ENCODE measurements around the gene ADAM22. TPM values are rescaled to one million over a fixed set of nuclear protein-coding genes. Genes with fewer than 3 reads are reported as not detected.

Gene ADAM22
- total and polyA plus RNA-seq, 2 experiments from 2014 or later, result 2.7 to 18.7 TPM

DNA sequence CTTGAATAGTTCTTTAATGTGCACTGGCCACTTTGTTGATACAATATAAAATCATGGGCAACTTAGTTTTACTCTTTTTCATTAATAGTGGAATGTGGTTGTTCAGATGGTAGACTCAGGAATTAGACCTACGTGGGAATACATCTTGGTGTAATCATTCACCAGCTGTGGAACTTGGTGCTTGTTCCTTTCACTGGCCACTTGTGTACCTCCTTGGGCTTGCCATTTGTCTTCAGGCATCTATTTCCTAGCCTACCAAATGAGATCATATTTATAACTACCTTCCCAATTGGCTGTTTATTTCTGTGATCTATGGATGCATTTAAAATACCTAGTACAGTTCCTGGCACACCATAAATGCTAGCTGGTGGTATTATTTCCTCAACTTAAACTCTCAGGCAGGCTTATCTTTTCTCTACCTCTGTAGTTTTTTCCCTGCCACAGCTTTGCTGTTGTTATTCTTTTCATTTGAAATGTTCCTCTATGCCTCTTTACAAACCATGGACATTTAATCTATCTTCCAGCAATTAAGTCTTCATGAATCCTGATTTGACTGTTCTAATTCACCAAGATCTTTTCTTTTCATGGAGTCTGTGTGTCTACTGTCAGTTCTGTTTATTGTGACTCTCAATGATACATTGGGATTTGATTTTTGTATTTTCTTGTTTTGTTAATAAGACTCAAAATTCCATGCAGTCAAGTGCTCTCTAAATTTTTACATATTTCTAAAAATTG lies 113.0 kb downstream of the ADAM22 start (continued):
- TF ChIP-seq POLR2AphosphoS5 (IDR thresholded peaks at IDR 0.05; ENCODE audit: low read depth), result no peak
- TF ChIP-seq, protein P1, sequence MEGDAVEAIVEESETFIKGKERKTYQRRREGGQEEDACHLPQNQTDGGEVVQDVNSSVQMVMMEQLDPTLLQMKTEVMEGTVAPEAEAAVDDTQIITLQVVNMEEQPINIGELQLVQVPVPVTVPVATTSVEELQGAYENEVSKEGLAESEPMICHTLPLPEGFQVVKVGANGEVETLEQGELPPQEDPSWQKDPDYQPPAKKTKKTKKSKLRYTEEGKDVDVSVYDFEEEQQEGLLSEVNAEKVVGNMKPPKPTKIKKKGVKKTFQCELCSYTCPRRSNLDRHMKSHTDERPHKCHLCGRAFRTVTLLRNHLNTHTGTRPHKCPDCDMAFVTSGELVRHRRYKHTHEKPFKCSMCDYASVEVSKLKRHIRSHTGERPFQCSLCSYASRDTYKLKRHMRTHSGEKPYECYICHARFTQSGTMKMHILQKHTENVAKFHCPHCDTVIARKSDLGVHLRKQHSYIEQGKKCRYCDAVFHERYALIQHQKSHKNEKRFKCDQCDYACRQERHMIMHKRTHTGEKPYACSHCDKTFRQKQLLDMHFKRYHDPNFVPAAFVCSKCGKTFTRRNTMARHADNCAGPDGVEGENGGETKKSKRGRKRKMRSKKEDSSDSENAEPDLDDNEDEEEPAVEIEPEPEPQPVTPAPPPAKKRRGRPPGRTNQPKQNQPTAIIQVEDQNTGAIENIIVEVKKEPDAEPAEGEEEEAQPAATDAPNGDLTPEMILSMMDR (conservative IDR thresholded peaks at IDR 0.05; ENCODE audit: low read depth in 2 of 2), result no peak

GRCh38 chr7:88057655-88058054 lies 123.6 kb downstream of the ADAM22 start:
- Histone ChIP-seq H3K79me2 (replicated peaks; ENCODE audit: insufficient read depth) (no peaks in the 10 kb centered on the region), H3K4me3 (no peak overlapping the region), H3K36me3 (ENCODE audit: insufficient read depth) (no peaks in the 10 kb centered on the region), H3K4me1 (ENCODE audit: insufficient read depth) (no peaks in the 10 kb centered on the region), H4K20me1 (replicated peaks; ENCODE audit: insufficient read depth) (no peaks in the 10 kb centered on the region), H3K4me2 (no peak overlapping the region), H2AFZ (no peak overlapping the region), H3F3A (replicated peaks; ENCODE audit: low read depth) (no peaks in the 10 kb centered on the region), H3K9me2 (ENCODE audit: insufficient read depth) (no peaks in the 10 kb centered on the region), H3K27ac (ENCODE audit: low read depth) (no peak overlapping the region), H3K27me3 (ENCODE audit: insufficient read depth) (no peaks in the 10 kb centered on the region)
- no peaks in the 10 kb centered on the region for H3K9me3 Mint-ChIP-seq
- H3K27me3 Mint-ChIP-seq (ENCODE audit: insufficient read depth, low read depth, poor library complexity), result no peaks in the 10 kb centered on the region
- ATAC-seq (no peak), DNase-seq (ENCODE audit: low spot score) (no peak)
- H3K27ac Mint-ChIP-seq, result no peak overlapping the region
- no peak overlapping the region for H3K4me3 Mint-ChIP-seq
- H3K4me1 Mint-ChIP-seq, result no peaks in the 10 kb centered on the region
- H3K36me3 Mint-ChIP-seq (ENCODE audit: low read depth), result peaks cover 2% of the 10 kb centered on the region; the same call in 2 of the 3 replicates
- no peak for TF ChIP-seq CREB1 (CRISPR knock-in tag; IDR thresholded peaks at IDR 0.05; ENCODE audit: low read depth)
- TF ChIP-seq EZH2 (IDR thresholded peaks at IDR 0.05; ENCODE audit: low read depth, unreplicated experiment), result no peak
- TF ChIP-seq ZNF331 (CRISPR knock-in tag; IDR thresholded peaks at IDR 0.05; ENCODE audit: low read depth), result no peak
- TF ChIP-seq EZH2phosphoT487 (IDR thresholded peaks at IDR 0.05; ENCODE audit: unreplicated experiment), result no peak
- TF ChIP-seq STAT1 (IDR thresholded peaks at IDR 0.05; ENCODE audit: unreplicated experiment), result no peak
- TF ChIP-seq POLR2AphosphoS5 (IDR thresholded peaks at IDR 0.05; ENCODE audit: low read depth), result no peak
- TF ChIP-seq, protein P2, sequence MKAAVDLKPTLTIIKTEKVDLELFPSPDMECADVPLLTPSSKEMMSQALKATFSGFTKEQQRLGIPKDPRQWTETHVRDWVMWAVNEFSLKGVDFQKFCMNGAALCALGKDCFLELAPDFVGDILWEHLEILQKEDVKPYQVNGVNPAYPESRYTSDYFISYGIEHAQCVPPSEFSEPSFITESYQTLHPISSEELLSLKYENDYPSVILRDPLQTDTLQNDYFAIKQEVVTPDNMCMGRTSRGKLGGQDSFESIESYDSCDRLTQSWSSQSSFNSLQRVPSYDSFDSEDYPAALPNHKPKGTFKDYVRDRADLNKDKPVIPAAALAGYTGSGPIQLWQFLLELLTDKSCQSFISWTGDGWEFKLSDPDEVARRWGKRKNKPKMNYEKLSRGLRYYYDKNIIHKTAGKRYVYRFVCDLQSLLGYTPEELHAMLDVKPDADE (IDR thresholded peaks at IDR 0.05), result no peak
- no peak for TF ChIP-seq JUNB (IDR thresholded peaks at IDR 0.05; ENCODE audit: unreplicated experiment)
- TF ChIP-seq, protein P3, sequence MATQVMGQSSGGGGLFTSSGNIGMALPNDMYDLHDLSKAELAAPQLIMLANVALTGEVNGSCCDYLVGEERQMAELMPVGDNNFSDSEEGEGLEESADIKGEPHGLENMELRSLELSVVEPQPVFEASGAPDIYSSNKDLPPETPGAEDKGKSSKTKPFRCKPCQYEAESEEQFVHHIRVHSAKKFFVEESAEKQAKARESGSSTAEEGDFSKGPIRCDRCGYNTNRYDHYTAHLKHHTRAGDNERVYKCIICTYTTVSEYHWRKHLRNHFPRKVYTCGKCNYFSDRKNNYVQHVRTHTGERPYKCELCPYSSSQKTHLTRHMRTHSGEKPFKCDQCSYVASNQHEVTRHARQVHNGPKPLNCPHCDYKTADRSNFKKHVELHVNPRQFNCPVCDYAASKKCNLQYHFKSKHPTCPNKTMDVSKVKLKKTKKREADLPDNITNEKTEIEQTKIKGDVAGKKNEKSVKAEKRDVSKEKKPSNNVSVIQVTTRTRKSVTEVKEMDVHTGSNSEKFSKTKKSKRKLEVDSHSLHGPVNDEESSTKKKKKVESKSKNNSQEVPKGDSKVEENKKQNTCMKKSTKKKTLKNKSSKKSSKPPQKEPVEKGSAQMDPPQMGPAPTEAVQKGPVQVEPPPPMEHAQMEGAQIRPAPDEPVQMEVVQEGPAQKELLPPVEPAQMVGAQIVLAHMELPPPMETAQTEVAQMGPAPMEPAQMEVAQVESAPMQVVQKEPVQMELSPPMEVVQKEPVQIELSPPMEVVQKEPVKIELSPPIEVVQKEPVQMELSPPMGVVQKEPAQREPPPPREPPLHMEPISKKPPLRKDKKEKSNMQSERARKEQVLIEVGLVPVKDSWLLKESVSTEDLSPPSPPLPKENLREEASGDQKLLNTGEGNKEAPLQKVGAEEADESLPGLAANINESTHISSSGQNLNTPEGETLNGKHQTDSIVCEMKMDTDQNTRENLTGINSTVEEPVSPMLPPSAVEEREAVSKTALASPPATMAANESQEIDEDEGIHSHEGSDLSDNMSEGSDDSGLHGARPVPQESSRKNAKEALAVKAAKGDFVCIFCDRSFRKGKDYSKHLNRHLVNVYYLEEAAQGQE (IDR thresholded peaks at IDR 0.05; ENCODE audit: unreplicated experiment), result no peak
- TF ChIP-seq ZNF114 (CRISPR knock-in tag; IDR thresholded peaks at IDR 0.05), result no peak
- no peak for TF ChIP-seq NANOG (IDR thresholded peaks at IDR 0.05; ENCODE audit: borderline replicate concordance)
- TF ChIP-seq, protein P1 (conservative IDR thresholded peaks at IDR 0.05; ENCODE audit: low read depth in 2 of 2), result no peak

All from GM23338 (cell line).